Thoracic aorta (tissue), 2 donors: ENCODE data around the gene LDAH. TPM values are rescaled to one million over a fixed set of nuclear protein-coding genes. Genes with fewer than 3 reads are reported as not detected.

Experiments used
- ATAC-seq: fragments of 150-250 bp; one replicate; pipeline ENCODE4 v1.8.0; 2017; ENCODE audit warnings: low read depth; ENCODE audit not compliant: insufficient number of reproducible peaks, low FRiP score
- DNase-seq: peaks from one replicate; pipeline ENCODE4 v3.0.0-alpha.2; 2020; ENCODE audit warnings: low spot score
- H3K27ac ChIP-seq, 2 donors: fragments of 200-600 bp; sonication (generic); 1 replicate in 1 of 2; 2 replicates in 1 of 2; pipeline ENCODE4 v1.5.1; 2016; ENCODE audit warnings: mild to moderate bottlenecking in 2 of 2, moderate library complexity in 2 of 2
- H3K27me3 ChIP-seq: fragments of 200-600 bp; sonication (generic); replicated peaks from 2 replicates; pipeline ENCODE4 v1.6.0; 2016; ENCODE audit warnings: mild to moderate bottlenecking; ENCODE audit not compliant: insufficient read depth
- H3K36me3 ChIP-seq: fragments of 200-600 bp; sonication (generic); one replicate; pipeline ENCODE4 v1.5.1; 2016
- H3K4me1 ChIP-seq, 2 donors: fragments of 200-600 bp; sonication (generic); 1 replicate in 1 of 2; 2 replicates in 1 of 2; pipeline versions ENCODE4 v1.5.1 to v1.6.0; 2016; ENCODE audit warnings: low read depth in 2 of 2, mild to moderate bottlenecking in 1 of 2; ENCODE audit not compliant: control insufficient read depth in 1 of 2
- H3K4me3 ChIP-seq: fragments of 200-600 bp; sonication (generic); 2 replicates; pipeline ENCODE4 v1.5.1; 2016; ENCODE audit warnings: mild to moderate bottlenecking
- H3K9me3 ChIP-seq: fragments of 200-600 bp; sonication (generic); 2 replicates; pipeline ENCODE4 v1.5.1; 2016
- total RNA-seq, 2 donors: library from RNA; depleted of rRNA; stranded (reverse); fragments of >200 nt; gene quantifications; one replicate each; pipeline versions ENCODE4 v1.1.0 to v1.2.3, GENCODE V29; 2016
- TF ChIP-seq, protein P1 (sequence below): fragments of 200-600 bp; sonication (generic); IDR thresholded peaks from one replicate; pipeline ENCODE4 v1.5.1; 2019; ENCODE audit warnings: antibody characterized with exemption

The LDAH gene
- total RNA-seq, 2 donors from 2014 or later = 14.5 to 19.8 TPM

DNA sequence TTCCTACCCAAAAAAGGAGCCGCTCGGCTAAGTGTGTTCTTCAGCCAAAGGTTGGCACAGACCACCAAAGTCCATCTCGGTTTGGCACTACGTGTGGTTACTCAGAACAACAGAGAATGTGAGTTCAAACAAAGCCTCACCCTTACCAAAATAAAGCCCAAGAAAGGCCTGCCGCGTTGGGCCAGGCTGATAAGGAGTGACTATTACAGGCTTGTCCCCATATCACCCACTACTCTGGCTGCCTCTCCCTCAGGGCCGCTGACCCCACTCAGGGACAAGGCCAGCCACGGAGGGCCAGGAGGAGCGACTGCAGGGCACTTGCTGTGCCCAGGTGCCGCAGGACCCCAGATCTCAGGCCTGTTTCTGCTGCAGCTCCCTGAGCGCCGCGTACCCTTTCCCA lies 185.8 kb downstream of the LDAH start:
- TF ChIP-seq, protein P1, sequence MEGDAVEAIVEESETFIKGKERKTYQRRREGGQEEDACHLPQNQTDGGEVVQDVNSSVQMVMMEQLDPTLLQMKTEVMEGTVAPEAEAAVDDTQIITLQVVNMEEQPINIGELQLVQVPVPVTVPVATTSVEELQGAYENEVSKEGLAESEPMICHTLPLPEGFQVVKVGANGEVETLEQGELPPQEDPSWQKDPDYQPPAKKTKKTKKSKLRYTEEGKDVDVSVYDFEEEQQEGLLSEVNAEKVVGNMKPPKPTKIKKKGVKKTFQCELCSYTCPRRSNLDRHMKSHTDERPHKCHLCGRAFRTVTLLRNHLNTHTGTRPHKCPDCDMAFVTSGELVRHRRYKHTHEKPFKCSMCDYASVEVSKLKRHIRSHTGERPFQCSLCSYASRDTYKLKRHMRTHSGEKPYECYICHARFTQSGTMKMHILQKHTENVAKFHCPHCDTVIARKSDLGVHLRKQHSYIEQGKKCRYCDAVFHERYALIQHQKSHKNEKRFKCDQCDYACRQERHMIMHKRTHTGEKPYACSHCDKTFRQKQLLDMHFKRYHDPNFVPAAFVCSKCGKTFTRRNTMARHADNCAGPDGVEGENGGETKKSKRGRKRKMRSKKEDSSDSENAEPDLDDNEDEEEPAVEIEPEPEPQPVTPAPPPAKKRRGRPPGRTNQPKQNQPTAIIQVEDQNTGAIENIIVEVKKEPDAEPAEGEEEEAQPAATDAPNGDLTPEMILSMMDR = no peak
- peak; percentile 77 for ATAC-seq
- H3K27ac ChIP-seq = peak overlapping the region; percentile 98 to 99
- peaks cover 15% of the 10 kb centered on the region for H3K36me3 ChIP-seq
- H3K27me3 ChIP-seq = no peaks in the 10 kb centered on the region
- H3K9me3 ChIP-seq = no peaks in the 10 kb centered on the region
- H3K4me3 ChIP-seq = peak overlapping the region; percentile 31
- H3K4me1 ChIP-seq = peaks cover 50 to 86% of the 10 kb centered on the region in 2 donors
- no peak for DNase-seq

DNA sequence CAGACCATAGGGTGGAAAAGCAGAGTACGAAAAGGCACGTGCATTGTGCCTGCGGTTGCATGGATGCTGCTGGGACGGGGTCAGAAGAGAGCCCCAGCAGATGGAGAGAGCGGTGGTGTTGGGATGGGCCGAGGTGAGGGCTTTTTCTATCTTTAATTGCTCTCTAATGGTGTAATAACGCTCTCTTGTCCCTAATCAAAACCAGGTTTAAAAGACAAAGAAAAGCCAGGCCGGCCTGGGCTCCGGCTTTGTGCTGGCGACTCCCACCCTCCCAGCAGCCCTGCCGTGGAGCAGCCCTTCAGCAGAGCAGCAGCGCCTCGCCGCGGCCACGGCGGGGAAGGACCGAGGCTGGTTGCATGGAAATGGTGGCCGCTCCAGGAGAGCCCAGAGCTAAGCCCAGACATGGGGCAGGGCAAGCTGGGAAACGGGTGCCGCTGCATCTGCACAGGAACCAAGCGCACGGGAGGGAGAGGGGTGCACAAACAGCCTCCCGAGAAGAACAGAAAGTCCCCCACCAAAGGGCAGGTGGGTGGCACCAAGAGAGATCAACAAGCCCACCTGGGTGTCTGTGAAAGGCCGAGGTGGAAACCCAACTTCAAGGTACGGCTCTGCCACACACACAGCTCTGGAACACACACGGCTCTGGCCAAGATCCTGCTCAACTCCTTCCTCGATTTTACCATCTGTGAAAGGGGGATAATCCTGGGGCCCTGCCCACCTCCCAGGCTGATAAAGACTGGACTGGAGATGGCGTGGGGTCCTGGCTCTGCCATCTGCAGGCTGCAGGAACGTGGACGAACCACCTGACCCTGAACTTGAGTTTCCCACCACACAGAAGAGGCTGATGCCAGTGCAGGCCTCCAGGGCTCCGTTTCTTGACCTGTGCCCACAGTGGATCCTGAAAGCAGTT lies 187.0 kb downstream of the LDAH start:
- H3K36me3 ChIP-seq = peaks cover 15% of the 10 kb centered on the region
- TF ChIP-seq, protein P1 = peak; percentile 88
- peak overlapping the region; percentile 98 to 99 for H3K27ac ChIP-seq
- ATAC-seq (no peak), DNase-seq (no peak)
- peak overlapping the region; percentile 27 for H3K4me3 ChIP-seq
- H3K9me3 ChIP-seq = no peaks in the 10 kb centered on the region
- H3K27me3 ChIP-seq = no peaks in the 10 kb centered on the region
- H3K4me1 ChIP-seq = peaks cover 45 to 75% of the 10 kb centered on the region in 2 donors

DNA sequence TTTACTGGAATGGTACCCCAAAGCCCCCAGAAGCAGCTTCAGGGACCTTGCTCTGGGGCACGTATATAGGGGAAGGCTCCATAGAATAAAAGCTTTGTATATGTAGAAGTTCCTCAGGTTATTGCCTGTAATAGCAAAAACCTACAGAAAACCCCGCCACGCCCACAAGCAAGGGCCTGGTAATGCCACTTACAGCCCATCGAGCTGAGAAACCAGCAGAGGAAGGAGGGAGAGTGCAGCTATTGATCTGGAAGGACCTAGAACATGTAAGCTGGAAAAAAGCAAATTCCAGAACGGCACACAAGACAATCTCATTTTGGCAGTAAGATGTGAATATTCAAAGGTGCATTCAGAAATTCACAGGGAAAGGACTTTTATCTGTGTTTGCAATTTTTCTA lies 187.8 kb downstream of the LDAH start:
- Histone ChIP-seq H3K4me1 (peaks cover 38 to 67% of the 10 kb centered on the region in 2 donors), H3K9me3 (no peaks in the 10 kb centered on the region), H3K27me3 (no peaks in the 10 kb centered on the region), H3K4me3 (no peak overlapping the region), H3K36me3 (peaks cover 10% of the 10 kb centered on the region), H3K27ac (peak overlapping the region; percentile 98 to 99)
- DNase-seq (no peak), ATAC-seq (no peak)
- TF ChIP-seq, protein P1 = no peak

DNA sequence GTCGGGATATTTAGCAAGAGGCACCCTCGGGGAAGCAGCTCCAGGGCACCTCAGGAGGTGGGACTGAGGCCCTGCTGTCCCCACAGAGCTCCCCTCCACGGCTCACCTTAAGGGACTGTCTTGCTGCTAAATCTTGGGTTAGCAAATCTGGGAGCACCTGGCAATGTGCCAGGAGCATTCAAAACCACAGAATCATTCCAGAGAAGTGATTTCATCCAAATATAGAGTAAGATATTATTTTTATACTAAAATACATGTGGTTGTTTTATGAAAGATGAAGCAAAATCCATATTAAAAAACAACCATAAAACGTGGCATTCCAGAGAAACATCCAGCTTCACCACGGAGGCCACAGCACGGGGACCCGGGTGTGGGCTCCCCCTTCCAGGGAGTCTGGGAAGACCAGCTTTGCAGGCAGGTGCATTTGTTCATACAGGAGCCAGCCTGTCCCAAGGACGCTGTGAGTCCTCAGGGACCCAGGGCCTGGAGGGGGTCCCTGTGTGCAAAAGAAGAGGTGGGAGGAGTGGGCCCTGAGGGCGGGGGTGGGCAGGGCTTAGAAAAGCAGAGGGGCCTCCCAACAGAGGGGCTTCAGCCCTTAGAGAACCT lies 188.3 kb downstream of the LDAH start:
- Histone ChIP-seq H3K27ac (peak overlapping the region; percentile 98 to 99), H3K4me1 (peaks cover 38 to 66% of the 10 kb centered on the region in 2 donors), H3K36me3 (peaks cover 13% of the 10 kb centered on the region), H3K4me3 (peak overlapping the region; percentile 21), H3K9me3 (no peaks in the 10 kb centered on the region), H3K27me3 (no peaks in the 10 kb centered on the region)
- ATAC-seq (no peak), DNase-seq (no peak)
- TF ChIP-seq, protein P1 = no peak

Other genes with a start within 250 kb of the LDAH start
- 10 to 100 TPM; 40.7 to 65.8 TPM for gene HS1BP3, start 172.0 kb downstream of the LDAH start, total RNA-seq
- 10 to 100 TPM; 39.7 to 40.7 TPM for gene GDF7, start 156.0 kb downstream of the LDAH start, total RNA-seq
- gene APOB, start 221.0 kb upstream of the LDAH start, total RNA-seq = 1 to 10 TPM; 4.7 to 6.1 TPM